K562 (cell line): ENCODE data around the gene KRTAP10-12. TPM values are rescaled to one million over a fixed set of nuclear protein-coding genes. Genes with fewer than 3 reads are reported as not detected.

Source experiments
- polyA plus RNA-seq, 8 experiments: library from polyadenylated mRNA; depleted of rRNA in 4 of 8; stranded (reverse) in 5 of 8; unstranded in 3 of 8; fragments of >200 nt; fragmentation: Nextera tagmentation in 2 of 8; fragmentation: Illumina TruSeq in 1 of 8; extraction: Ambion mirVana in 2 of 8; extraction: Trizol in 1 of 8; gene quantifications; 2 replicates each; pipeline versions ENCODE4 v1.2.1 to v1.2.3, GENCODE V29; 2011 to 2014; ENCODE audit warnings: inconsistent platforms in 1 of 8, missing spikeins in 1 of 8
- total RNA-seq, 7 experiments: library from RNA; depleted of rRNA in 6 of 7; stranded (reverse); fragments of >200 nt in 6 of 7; fragmentation: Illumina TruSeq in 2 of 7; extraction: Trizol in 2 of 7; gene quantifications; 2 replicates each; pipeline versions ENCODE4 v1.2.1 to v1.2.3, GENCODE V29; 2011 to 2021; ENCODE audit warnings: low replicate concordance in 1 of 7
- TF ChIP-seq, protein P1 (sequence below): fragments of 450-650 bp; IDR thresholded peaks from 2 replicates; pipeline ENCODE4 v1.6.1; 2016; ENCODE audit warnings: mild to moderate bottlenecking, moderate library complexity

Gene KRTAP10-12
- total and polyA plus RNA-seq, 9 of the 15 experiments (the other 6 are each of a cell fraction or from before 2014, with no cell fraction given), result not detected

DNA sequence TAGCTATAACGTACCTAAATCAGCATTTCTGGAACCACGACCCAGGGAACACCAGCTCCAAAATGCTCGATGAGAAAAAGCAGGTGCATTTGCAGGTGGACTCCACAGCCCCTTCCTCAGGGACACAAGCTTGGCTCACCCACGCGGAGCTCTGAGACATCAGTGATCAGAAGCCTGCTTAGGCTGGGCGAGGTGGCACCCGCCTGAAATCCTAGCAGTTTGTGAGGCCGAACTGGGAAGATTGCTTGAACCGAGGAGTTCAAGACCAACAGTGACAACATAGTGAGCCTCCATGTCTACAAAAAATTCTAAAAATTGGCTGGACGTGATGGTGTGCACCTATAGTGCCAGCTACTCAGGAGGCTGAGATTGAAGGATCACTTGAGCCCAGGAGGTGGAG is 16.9 kb downstream of the KRTAP10-12 start (continued):
- TF ChIP-seq, protein P1, sequence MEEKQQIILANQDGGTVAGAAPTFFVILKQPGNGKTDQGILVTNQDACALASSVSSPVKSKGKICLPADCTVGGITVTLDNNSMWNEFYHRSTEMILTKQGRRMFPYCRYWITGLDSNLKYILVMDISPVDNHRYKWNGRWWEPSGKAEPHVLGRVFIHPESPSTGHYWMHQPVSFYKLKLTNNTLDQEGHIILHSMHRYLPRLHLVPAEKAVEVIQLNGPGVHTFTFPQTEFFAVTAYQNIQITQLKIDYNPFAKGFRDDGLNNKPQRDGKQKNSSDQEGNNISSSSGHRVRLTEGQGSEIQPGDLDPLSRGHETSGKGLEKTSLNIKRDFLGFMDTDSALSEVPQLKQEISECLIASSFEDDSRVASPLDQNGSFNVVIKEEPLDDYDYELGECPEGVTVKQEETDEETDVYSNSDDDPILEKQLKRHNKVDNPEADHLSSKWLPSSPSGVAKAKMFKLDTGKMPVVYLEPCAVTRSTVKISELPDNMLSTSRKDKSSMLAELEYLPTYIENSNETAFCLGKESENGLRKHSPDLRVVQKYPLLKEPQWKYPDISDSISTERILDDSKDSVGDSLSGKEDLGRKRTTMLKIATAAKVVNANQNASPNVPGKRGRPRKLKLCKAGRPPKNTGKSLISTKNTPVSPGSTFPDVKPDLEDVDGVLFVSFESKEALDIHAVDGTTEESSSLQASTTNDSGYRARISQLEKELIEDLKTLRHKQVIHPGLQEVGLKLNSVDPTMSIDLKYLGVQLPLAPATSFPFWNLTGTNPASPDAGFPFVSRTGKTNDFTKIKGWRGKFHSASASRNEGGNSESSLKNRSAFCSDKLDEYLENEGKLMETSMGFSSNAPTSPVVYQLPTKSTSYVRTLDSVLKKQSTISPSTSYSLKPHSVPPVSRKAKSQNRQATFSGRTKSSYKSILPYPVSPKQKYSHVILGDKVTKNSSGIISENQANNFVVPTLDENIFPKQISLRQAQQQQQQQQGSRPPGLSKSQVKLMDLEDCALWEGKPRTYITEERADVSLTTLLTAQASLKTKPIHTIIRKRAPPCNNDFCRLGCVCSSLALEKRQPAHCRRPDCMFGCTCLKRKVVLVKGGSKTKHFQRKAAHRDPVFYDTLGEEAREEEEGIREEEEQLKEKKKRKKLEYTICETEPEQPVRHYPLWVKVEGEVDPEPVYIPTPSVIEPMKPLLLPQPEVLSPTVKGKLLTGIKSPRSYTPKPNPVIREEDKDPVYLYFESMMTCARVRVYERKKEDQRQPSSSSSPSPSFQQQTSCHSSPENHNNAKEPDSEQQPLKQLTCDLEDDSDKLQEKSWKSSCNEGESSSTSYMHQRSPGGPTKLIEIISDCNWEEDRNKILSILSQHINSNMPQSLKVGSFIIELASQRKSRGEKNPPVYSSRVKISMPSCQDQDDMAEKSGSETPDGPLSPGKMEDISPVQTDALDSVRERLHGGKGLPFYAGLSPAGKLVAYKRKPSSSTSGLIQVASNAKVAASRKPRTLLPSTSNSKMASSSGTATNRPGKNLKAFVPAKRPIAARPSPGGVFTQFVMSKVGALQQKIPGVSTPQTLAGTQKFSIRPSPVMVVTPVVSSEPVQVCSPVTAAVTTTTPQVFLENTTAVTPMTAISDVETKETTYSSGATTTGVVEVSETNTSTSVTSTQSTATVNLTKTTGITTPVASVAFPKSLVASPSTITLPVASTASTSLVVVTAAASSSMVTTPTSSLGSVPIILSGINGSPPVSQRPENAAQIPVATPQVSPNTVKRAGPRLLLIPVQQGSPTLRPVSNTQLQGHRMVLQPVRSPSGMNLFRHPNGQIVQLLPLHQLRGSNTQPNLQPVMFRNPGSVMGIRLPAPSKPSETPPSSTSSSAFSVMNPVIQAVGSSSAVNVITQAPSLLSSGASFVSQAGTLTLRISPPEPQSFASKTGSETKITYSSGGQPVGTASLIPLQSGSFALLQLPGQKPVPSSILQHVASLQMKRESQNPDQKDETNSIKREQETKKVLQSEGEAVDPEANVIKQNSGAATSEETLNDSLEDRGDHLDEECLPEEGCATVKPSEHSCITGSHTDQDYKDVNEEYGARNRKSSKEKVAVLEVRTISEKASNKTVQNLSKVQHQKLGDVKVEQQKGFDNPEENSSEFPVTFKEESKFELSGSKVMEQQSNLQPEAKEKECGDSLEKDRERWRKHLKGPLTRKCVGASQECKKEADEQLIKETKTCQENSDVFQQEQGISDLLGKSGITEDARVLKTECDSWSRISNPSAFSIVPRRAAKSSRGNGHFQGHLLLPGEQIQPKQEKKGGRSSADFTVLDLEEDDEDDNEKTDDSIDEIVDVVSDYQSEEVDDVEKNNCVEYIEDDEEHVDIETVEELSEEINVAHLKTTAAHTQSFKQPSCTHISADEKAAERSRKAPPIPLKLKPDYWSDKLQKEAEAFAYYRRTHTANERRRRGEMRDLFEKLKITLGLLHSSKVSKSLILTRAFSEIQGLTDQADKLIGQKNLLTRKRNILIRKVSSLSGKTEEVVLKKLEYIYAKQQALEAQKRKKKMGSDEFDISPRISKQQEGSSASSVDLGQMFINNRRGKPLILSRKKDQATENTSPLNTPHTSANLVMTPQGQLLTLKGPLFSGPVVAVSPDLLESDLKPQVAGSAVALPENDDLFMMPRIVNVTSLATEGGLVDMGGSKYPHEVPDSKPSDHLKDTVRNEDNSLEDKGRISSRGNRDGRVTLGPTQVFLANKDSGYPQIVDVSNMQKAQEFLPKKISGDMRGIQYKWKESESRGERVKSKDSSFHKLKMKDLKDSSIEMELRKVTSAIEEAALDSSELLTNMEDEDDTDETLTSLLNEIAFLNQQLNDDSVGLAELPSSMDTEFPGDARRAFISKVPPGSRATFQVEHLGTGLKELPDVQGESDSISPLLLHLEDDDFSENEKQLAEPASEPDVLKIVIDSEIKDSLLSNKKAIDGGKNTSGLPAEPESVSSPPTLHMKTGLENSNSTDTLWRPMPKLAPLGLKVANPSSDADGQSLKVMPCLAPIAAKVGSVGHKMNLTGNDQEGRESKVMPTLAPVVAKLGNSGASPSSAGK, result no peak
